A204.1 (cell line): Measurements from ENCODE around the gene TMEM184C.

Source experiments
- FAIRE-seq: peaks from 2 replicates; lab custom pipeline; 2012; peaks lifted over from hg19 to GRCh38; lab: Jason Lieb, UNC

TMEM184C gene

GRCh38 chr4:147617173-147617840 lies at the start of gene TMEM184C:
Gene TMEM184C, plus strand, starts transcription at chr4:147617397. Its CDS starts 560 bp downstream, at chr4:147617957.
- peak; percentile 97 for FAIRE-seq

- no peak for FAIRE-seq
These were observed 46.6 kb upstream of the TMEM184C start for GRCh38 chr4:147570616-147571015.

- no peak for FAIRE-seq
These were observed 46.0 kb upstream of the TMEM184C start for GRCh38 chr4:147571036-147571770.

GRCh38 chr4:147576084-147576483 lies 41.1 kb upstream of the TMEM184C start:
- no peak for FAIRE-seq

GRCh38 chr4:147578051-147578476 lies 39.1 kb upstream of the TMEM184C start:
- FAIRE-seq, result no peak

- no peak for FAIRE-seq
These were observed 38.6 kb upstream of the TMEM184C start for GRCh38 chr4:147578593-147578992.

- FAIRE-seq, result no peak
These were observed 36.8 kb upstream of the TMEM184C start for GRCh38 chr4:147580396-147580795.

GRCh38 chr4:147581606-147582350 lies 35.4 kb upstream of the TMEM184C start:
- no peak for FAIRE-seq

GRCh38 chr4:147582386-147583060 lies 34.7 kb upstream of the TMEM184C start:
- FAIRE-seq, result no peak

- FAIRE-seq, result no peak
These were observed 33.3 kb upstream of the TMEM184C start for GRCh38 chr4:147583876-147584275.

GRCh38 chr4:147586032-147586431 lies 31.2 kb upstream of the TMEM184C start:
- no peak for FAIRE-seq

- FAIRE-seq, result no peak
These were observed 30.6 kb upstream of the TMEM184C start for GRCh38 chr4:147586637-147587036.

- no peak for FAIRE-seq
These were observed 30.2 kb upstream of the TMEM184C start for GRCh38 chr4:147587041-147587440.

GRCh38 chr4:147589586-147589985 lies 27.6 kb upstream of the TMEM184C start:
- FAIRE-seq, result no peak

GRCh38 chr4:147590249-147590920 lies 26.8 kb upstream of the TMEM184C start:
- peak; percentile 94 for FAIRE-seq

GRCh38 chr4:147591106-147591505 lies 26.1 kb upstream of the TMEM184C start:
- FAIRE-seq, result no peak

GRCh38 chr4:147594107-147594506 lies 23.1 kb upstream of the TMEM184C start:
- FAIRE-seq, result no peak

GRCh38 chr4:147594578-147594977 lies 22.6 kb upstream of the TMEM184C start:
- no peak for FAIRE-seq

GRCh38 chr4:147596377-147596776 lies 20.8 kb upstream of the TMEM184C start:
- no peak for FAIRE-seq

GRCh38 chr4:147596981-147597380 lies 20.2 kb upstream of the TMEM184C start:
- no peak for FAIRE-seq

- no peak for FAIRE-seq
These were observed 19.6 kb upstream of the TMEM184C start for GRCh38 chr4:147597561-147597960.

- FAIRE-seq, result no peak
These were observed 18.0 kb upstream of the TMEM184C start for GRCh38 chr4:147599206-147599605.
